NB4 (cell line): ENCODE results near the gene PHACTR3.

Experiments used
- DNase-seq: peaks from one replicate; pipeline ENCODE4 v3.0.0; 2010; ENCODE audit warnings: low read depth
- H3K4me3 ChIP-seq: one replicate; pipeline ENCODE4 v1.5.1; 2011; ENCODE audit warnings: mild to moderate bottlenecking, low read depth, low read length, moderate library complexity
- MYC ChIP-seq: IDR thresholded peaks from 2 replicates; pipeline ENCODE4 v1.6.1; 2011; ENCODE audit warnings: low read depth, low read length
- POLR2A ChIP-seq: IDR thresholded peaks from 2 replicates; pipeline ENCODE4 v1.6.1; 2011; ENCODE audit warnings: mild to moderate bottlenecking; ENCODE audit not compliant: insufficient read length; ENCODE audit errors: extremely low read depth
- TF ChIP-seq, protein P1 (sequence below): IDR thresholded peaks from one replicate; pipeline ENCODE4 v1.5.1; 2012; ENCODE audit warnings: low read depth, low read length
- TF ChIP-seq, protein P2 (sequence below): IDR thresholded peaks from 2 replicates; pipeline ENCODE4 v1.6.1; 2011; ENCODE audit warnings: low read depth, low read length

Gene PHACTR3

DNA sequence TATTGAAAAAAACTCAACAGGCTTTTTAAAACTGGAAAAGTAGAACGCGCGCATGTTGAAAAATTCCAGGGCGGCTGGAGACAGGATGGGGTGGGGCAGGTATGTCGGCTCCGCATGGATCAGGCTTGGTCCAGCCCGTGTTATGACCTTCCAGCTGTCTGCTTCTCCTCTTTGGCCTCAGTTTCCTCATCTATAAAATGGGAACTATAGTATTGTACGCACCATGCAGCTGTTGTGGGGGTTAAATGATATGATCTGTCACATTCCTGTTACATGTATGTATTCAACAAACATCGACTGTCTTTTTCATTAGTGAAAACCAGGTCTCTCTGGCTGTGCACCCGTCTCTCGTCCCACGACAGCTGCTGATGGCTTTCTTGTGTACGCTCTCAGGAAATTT, 18.8 kb downstream of the PHACTR3 start:
- no peak for DNase-seq
- TF ChIP-seq, protein P1, sequence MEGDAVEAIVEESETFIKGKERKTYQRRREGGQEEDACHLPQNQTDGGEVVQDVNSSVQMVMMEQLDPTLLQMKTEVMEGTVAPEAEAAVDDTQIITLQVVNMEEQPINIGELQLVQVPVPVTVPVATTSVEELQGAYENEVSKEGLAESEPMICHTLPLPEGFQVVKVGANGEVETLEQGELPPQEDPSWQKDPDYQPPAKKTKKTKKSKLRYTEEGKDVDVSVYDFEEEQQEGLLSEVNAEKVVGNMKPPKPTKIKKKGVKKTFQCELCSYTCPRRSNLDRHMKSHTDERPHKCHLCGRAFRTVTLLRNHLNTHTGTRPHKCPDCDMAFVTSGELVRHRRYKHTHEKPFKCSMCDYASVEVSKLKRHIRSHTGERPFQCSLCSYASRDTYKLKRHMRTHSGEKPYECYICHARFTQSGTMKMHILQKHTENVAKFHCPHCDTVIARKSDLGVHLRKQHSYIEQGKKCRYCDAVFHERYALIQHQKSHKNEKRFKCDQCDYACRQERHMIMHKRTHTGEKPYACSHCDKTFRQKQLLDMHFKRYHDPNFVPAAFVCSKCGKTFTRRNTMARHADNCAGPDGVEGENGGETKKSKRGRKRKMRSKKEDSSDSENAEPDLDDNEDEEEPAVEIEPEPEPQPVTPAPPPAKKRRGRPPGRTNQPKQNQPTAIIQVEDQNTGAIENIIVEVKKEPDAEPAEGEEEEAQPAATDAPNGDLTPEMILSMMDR = no peak
- TF ChIP-seq, protein P2, sequence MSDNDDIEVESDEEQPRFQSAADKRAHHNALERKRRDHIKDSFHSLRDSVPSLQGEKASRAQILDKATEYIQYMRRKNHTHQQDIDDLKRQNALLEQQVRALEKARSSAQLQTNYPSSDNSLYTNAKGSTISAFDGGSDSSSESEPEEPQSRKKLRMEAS = no peak
- TF ChIP-seq POLR2A (no peak), MYC (no peak)
- H3K4me3 ChIP-seq = no peak overlapping the region

DNA sequence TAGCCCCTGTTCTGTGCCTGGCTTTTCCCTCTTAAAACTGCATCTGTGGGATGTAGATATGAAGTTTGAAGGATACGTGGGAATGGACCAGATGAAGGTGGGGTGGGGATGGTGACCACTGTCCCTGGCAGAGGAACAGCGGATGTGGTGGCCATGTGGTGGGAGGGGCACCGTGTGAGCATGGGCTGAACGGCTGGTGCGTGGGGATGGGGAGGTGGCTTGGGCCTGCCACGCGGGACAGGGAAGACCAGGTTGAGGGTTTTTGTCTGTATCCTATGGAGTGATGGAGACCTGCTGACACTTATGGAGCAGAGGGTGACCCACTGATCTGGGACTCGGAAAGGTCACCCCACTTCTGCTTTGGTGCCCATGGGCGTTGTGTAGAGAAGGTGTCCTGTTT, 19.2 kb downstream of the PHACTR3 start:
- TF ChIP-seq, protein P2 = no peak
- TF ChIP-seq POLR2A (no peak), MYC (no peak)
- TF ChIP-seq, protein P1 = no peak
- DNase-seq = no peak
- H3K4me3 ChIP-seq = no peak overlapping the region

GRCh38 chr20:59624401-59624800, 20.1 kb downstream of the PHACTR3 start:
- H3K4me3 ChIP-seq = no peak overlapping the region
- TF ChIP-seq POLR2A (no peak), MYC (no peak)
- TF ChIP-seq, protein P2 = no peak
- TF ChIP-seq, protein P1 = no peak
- DNase-seq = no peak

DNA sequence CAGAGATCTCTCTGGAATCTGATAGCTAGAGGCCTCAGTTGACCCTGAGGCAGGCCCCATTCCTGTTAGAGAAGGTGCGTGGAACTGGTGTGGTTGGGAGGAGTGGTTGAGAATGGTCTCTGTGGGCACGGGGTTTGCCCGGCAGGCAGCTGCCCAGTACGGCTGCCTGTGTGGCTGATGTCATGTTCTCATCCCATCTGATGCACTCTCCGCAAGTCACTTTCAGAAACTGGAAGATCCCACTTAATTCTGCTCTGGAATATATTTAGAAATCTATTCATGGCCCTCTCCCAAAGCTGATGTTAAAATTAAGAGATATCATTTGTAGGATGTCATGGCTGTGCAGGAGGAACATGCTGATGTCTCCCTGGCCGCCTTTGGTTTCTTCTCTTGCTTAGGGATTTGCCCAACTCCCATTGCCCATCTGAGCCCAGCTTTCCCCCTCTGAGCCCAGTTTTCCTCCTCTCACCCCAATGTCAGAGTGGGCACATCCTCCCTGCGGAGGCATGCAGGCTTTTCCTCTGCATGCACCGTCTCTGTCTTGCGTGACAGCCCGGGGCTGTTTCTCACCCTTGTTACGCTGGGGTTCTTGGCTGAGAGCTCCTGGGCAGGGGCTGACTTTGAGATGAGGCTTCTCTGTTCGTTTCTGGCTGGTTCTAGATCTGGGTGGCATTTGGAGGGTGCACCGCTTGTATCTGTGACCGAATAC, 21.0 kb downstream of the PHACTR3 start:
- no peak overlapping the region for H3K4me3 ChIP-seq
- DNase-seq = no peak
- TF ChIP-seq POLR2A = no peak
- TF ChIP-seq, protein P1 = no peak
- TF ChIP-seq, protein P2 = no peak
- TF ChIP-seq MYC = no peak

- no peak for DNase-seq
- H3K4me3 ChIP-seq = no peak overlapping the region
- TF ChIP-seq, protein P2 = no peak
- TF ChIP-seq POLR2A = no peak
- TF ChIP-seq, protein P1 = no peak
- no peak for TF ChIP-seq MYC
Measured at GRCh38 chr20:59627298-59627697, 23.0 kb downstream of the PHACTR3 start.

DNA sequence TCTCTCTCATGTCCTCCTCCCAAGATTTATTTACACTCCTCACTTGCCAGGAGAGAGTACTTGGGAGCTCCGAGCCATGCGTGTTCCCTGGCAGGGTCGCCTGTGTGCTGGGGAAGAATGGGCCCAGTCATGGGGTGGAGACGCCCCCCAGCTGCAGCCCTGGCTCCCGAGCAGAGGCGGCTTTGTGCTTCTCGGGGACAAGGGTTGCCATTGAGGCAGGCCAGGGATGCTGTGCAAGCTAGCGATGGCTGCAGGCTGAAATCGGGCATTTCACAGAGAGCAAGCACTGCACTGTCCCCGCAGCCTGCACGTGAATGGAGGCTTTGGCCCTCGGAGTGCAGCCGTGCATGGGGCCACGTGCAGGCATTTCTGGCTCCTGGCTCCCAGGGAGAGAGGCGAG, 23.8 kb downstream of the PHACTR3 start:
- TF ChIP-seq POLR2A = no peak
- TF ChIP-seq, protein P1 = no peak
- TF ChIP-seq MYC = no peak
- TF ChIP-seq, protein P2 = no peak
- H3K4me3 ChIP-seq = no peak overlapping the region
- DNase-seq = no peak
